CD4-positive, alpha-beta memory T cell (primary cell): ENCODE measurements around the gene DDX39A. TPM values are rescaled to one million over a fixed set of nuclear protein-coding genes. Genes with fewer than 3 reads are reported as not detected.

Experiments used
- CTCF ChIA-PET: fragments of 350-600 bp; sonication (Branson Sonifier 250); formaldehyde crosslinking; loops from one replicate; lab custom pipeline; 2021; ENCODE audit warnings: inconsistent platforms; ENCODE audit not compliant: partially characterized antibody; lab: Charles Lee
- POLR2A ChIA-PET: fragments of 350-600 bp; sonication (Branson Sonifier 250); formaldehyde crosslinking; loops from one replicate; lab custom pipeline; 2021; ENCODE audit not compliant: partially characterized antibody; lab: Charles Lee
- DNase-seq, 5 donors: peaks; one replicate each; pipeline versions ENCODE4 v3.0.0 to v3.0.0-alpha.2; 2020 to 2022; ENCODE audit warnings: mixed read lengths in 1 of 5
- H3K27ac ChIP-seq: one replicate; pipeline ENCODE4 v1.7.0; 2013; ENCODE audit warnings: low read depth, low read length
- H3K27me3 ChIP-seq: 2 replicates; pipeline ENCODE4 v1.7.0; 2013; ENCODE audit warnings: mild to moderate bottlenecking, low read length, moderate library complexity; ENCODE audit not compliant: insufficient read depth
- H3K36me3 ChIP-seq: 2 replicates; pipeline ENCODE4 v1.7.0; 2013; ENCODE audit warnings: mild to moderate bottlenecking, low read length, moderate library complexity; ENCODE audit not compliant: insufficient read depth
- H3K4me1 ChIP-seq: 2 replicates; pipeline ENCODE4 v1.7.0; 2013; ENCODE audit warnings: mild to moderate bottlenecking, low read length, moderate library complexity; ENCODE audit not compliant: insufficient read depth
- H3K4me3 ChIP-seq, 2 donors: one replicate each; pipeline ENCODE4 v1.7.0; 2013; ENCODE audit warnings: low read length in 2 of 2, mild to moderate bottlenecking in 1 of 2
- H3K9me3 ChIP-seq, 2 donors: one replicate each; pipeline ENCODE4 v1.7.0; 2013; ENCODE audit warnings: low read length in 2 of 2, control low read depth in 1 of 2; ENCODE audit not compliant: control insufficient read depth in 1 of 2
- H3K27ac Mint-ChIP-seq, 7 donors: one replicate each; pipeline ENCODE4 v1.8.0; 2020 to 2021; ENCODE audit warnings: mixed read lengths in 7 of 7, mild to moderate bottlenecking in 6 of 7, inconsistent platforms in 3 of 7, moderate library complexity in 3 of 7
- H3K27me3 Mint-ChIP-seq, 2 donors: one replicate each; pipeline ENCODE4 v1.8.0; 2020 to 2021; ENCODE audit warnings: mixed read lengths in 2 of 2
- H3K36me3 Mint-ChIP-seq, 2 donors: one replicate each; pipeline ENCODE4 v1.8.0; 2020 to 2021; ENCODE audit warnings: mixed read lengths in 2 of 2, inconsistent platforms in 1 of 2, mild to moderate bottlenecking in 1 of 2
- H3K4me1 Mint-ChIP-seq, 4 donors: one replicate each; pipeline ENCODE4 v1.8.0; 2020 to 2021; ENCODE audit warnings: mixed read lengths in 4 of 4, mild to moderate bottlenecking in 1 of 4
- H3K4me3 Mint-ChIP-seq, 8 donors: one replicate each; pipeline ENCODE4 v1.8.0; 2020 to 2021; ENCODE audit warnings: mixed read lengths in 8 of 8, mild to moderate bottlenecking in 7 of 8, moderate library complexity in 6 of 8, inconsistent platforms in 3 of 8
- H3K9me3 Mint-ChIP-seq, 8 donors: one replicate each; pipeline ENCODE4 v1.8.0; 2020 to 2021; ENCODE audit warnings: mixed read lengths in 8 of 8, mild to moderate bottlenecking in 5 of 8, inconsistent platforms in 3 of 8, moderate library complexity in 1 of 8
- intact Hi-C: fragments of 100-400 bp; cut with micrococcal nuclease; formaldehyde crosslinking; loops from one replicate; pipeline ENCODE4 v1.15.1; 2023
- polyA plus RNA-seq, 2 donors: library from polyadenylated mRNA; unstranded; fragments of 300-500 nt; fragmentation: Illumina TruSeq; gene quantifications; one replicate each; pipeline ENCODE4 v1.2.3, GENCODE V29; 2021
- total RNA-seq, 2 experiments: library from RNA; stranded (reverse); gene quantifications; one replicate each; pipeline ENCODE4 v1.2.3, GENCODE V29; 2021

Gene DDX39A
- total and polyA plus RNA-seq, 4 experiments from 2014 or later: 95.0 to 148 (median 146) TPM

DNA sequence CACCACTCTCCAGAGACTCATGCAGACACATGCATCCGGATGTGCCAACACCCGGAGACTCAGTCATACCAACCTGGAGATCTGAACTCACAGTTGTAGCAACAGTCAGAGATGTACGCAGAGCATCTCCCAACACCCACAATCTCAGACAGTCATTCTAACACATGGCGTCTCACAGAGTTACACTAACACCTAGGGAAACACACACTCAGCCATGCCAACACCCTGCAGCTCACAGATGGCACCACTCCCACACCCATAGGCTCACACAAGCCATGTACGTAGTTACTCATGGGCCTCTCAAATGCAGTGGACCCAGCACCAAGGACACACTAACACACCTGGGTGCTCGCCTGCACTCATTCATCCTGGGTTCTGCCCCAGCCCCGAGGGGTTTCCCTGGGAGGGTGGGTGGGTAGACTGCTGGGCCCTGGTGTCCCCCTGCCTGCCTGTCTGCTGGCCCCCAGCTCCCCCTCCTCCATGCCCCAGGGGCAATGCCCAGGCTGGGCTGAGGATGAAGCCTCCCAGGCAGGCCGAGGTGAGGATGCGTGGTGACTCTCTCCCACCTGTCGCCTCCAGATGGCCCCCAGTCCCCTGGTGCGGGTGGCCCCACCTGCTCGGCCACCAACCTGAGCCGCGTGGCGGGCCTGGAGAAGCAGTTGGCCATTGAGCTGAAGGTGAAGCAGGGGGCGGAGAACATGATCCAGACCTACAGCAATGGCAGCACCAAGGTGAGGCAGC, 23.9 kb upstream of the DDX39A start:
- ChIA-PET POLR2A (no interaction called here), CTCF (no interaction called here)
- no peaks in the 10 kb centered on the region for H3K9me3 Mint-ChIP-seq
- H3K4me1 Mint-ChIP-seq: peaks cover 27 to 60% (median 37%) of the 10 kb centered on the region in 4 donors
- no peak for DNase-seq
- H3K4me1 ChIP-seq: peaks cover 47% of the 10 kb centered on the region
- no peaks in the 10 kb centered on the region for H3K27me3 Mint-ChIP-seq
- H3K36me3 Mint-ChIP-seq: peaks cover 47 to 52% of the 10 kb centered on the region in 2 donors
- no peak overlapping the region for H3K27ac ChIP-seq
- H3K9me3 ChIP-seq: no peaks in the 10 kb centered on the region
- no peak overlapping the region for H3K4me3 ChIP-seq
- H3K36me3 ChIP-seq: peaks cover 49% of the 10 kb centered on the region
- peak overlapping the region in 3 of 7 donors; percentile 27 to 69 (median 35) for H3K27ac Mint-ChIP-seq
- intact Hi-C loops: no loop called here
- H3K4me3 Mint-ChIP-seq: peak overlapping the region in 6 of 8 donors; percentile 26 to 46 (median 37)
- H3K27me3 ChIP-seq: no peaks in the 10 kb centered on the region

GRCh38 chr19:14441041-14441938, 22.1 kb upstream of the DDX39A start:
- Histone ChIP-seq H3K36me3 (peaks cover 38% of the 10 kb centered on the region), H3K9me3 (no peaks in the 10 kb centered on the region), H3K4me1 (peaks cover 52% of the 10 kb centered on the region), H3K4me3 (peak overlapping the region; percentile 70 to 86), H3K27ac (peak overlapping the region; percentile 77), H3K27me3 (no peaks in the 10 kb centered on the region)
- DNase-seq: no peak
- Mint-ChIP-seq H3K27ac (peak overlapping the region in 6 of 7 donors; percentile 27 to 97 (median 94)), H3K27me3 (no peaks in the 10 kb centered on the region), H3K4me3 (peak overlapping the region; percentile 52 to 98 (median 94)), H3K4me1 (peaks cover 25 to 67% (median 44%) of the 10 kb centered on the region in 4 donors), H3K36me3 (peaks cover 37 to 43% of the 10 kb centered on the region in 2 donors), H3K9me3 (no peaks in the 10 kb centered on the region)
- CTCF ChIA-PET: interaction anchor here (0.9 to 1.5 kb wide), 3 partner anchors 9 to 58 kb away, joined by 3 read pairs; no protein-coding TSS in a partner anchor
- intact Hi-C loops: no loop called here
- POLR2A ChIA-PET: interaction anchor here (0.6 to 2.6 kb wide), 6 partner anchors 9 to 66 kb away, joined by 3 to 12 read pairs (median 4); no protein-coding TSS in a partner anchor

DNA sequence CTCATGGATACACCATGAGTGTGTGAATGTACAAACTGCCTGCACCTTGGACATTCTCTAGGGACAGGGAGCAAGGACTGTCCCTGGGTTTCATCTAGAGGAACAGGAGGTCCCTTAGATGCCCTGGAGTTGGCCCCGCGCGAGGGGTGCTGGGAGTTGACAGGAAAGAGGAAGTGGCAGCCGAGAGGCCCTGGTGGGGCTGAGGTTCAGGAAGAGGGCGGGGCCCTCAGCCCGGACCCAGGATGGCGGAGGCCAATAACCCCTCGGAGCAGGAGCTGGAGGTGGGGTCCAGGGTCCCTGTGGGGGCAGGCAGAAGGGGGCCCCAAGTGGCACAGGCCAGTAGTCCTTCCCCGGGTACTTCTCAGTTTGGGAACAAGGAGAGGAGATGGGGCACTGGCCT, 20.9 kb upstream of the DDX39A start:
- peaks cover 30 to 40% of the 10 kb centered on the region in 2 donors for H3K36me3 Mint-ChIP-seq
- CTCF ChIA-PET: interaction anchor here (1.2 kb wide), 1 partner anchor 303 kb away, joined by 3 read pairs; the partner anchor contains the start of gene ASF1B
- H3K27ac Mint-ChIP-seq: peak overlapping the region; percentile 82 to 97 (median 95)
- H3K9me3 ChIP-seq: no peaks in the 10 kb centered on the region
- no peaks in the 10 kb centered on the region for H3K9me3 Mint-ChIP-seq
- peaks cover 29% of the 10 kb centered on the region for H3K36me3 ChIP-seq
- peaks cover 28 to 70% (median 48%) of the 10 kb centered on the region in 4 donors for H3K4me1 Mint-ChIP-seq
- H3K27ac ChIP-seq: peak overlapping the region; percentile 77
- H3K27me3 Mint-ChIP-seq: no peaks in the 10 kb centered on the region
- DNase-seq: peak; percentile 67 to 82 (median 71)
- peaks cover 52% of the 10 kb centered on the region for H3K4me1 ChIP-seq
- no peaks in the 10 kb centered on the region for H3K27me3 ChIP-seq
- H3K4me3 ChIP-seq: peak overlapping the region; percentile 70 to 86
- POLR2A ChIA-PET: interaction anchor here (0.6 to 2.6 kb wide), 7 partner anchors 9 to 79 kb away, joined by 3 to 12 read pairs (median 3); partner anchors contain the start of genes DNAJB1 and GIPC1
- intact Hi-C loops: loop anchor here (1.0 kb wide), 2 partner anchors 8 to 21 kb away; partner anchors contain the start of gene DDX39A
- H3K4me3 Mint-ChIP-seq: peak overlapping the region; percentile 92 to 98 (median 95)

DNA sequence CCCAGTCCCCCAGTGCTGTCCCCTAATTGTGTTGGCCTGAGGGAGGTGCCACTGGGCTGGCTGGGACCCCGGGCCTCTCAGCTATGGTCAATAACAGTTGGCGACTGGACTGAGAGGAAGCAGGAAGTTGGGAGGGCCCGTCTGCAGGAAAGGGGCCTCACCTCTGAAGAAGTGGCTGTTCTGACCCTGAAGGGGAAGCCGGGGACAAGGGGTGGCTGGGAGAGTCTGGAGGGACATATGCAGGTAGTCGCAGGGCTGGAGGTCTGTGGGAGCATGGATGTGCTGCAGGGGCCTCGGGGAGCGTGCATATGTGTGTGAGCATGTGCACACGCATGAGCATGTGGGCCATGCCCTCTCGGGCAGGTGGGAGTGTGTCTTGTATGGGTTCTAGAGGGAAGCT, 19.9 kb upstream of the DDX39A start:
- H3K4me3 ChIP-seq: no peak overlapping the region
- ChIA-PET CTCF (interaction anchor here (1.1 to 1.8 kb wide), 3 partner anchors 21 to 302 kb away, joined by 3 to 8 read pairs (median 4); partner anchors contain the start of gene ASF1B), POLR2A (interaction anchor here (1.5 to 2.6 kb wide), 2 partner anchors 19 to 33 kb away, joined by 5 to 8 read pairs; no protein-coding TSS in a partner anchor)
- peaks cover 21% of the 10 kb centered on the region for H3K36me3 ChIP-seq
- Mint-ChIP-seq H3K9me3 (no peaks in the 10 kb centered on the region), H3K4me1 (peaks cover 29 to 72% (median 52%) of the 10 kb centered on the region in 4 donors), H3K27ac (peak overlapping the region; percentile 14 to 92 (median 77)), H3K36me3 (peaks cover 22 to 34% of the 10 kb centered on the region in 2 donors), H3K4me3 (peak overlapping the region; percentile 69 to 98 (median 94)), H3K27me3 (no peaks in the 10 kb centered on the region)
- H3K9me3 ChIP-seq: no peaks in the 10 kb centered on the region
- no peak for DNase-seq
- intact Hi-C loops: no loop called here
- H3K27me3 ChIP-seq: no peaks in the 10 kb centered on the region
- H3K4me1 ChIP-seq: peaks cover 54% of the 10 kb centered on the region
- H3K27ac ChIP-seq: no peak overlapping the region

GRCh38 chr19:14437578-14438140, 18.5 kb upstream of the DDX39A start:
- Mint-ChIP-seq H3K9me3 (no peaks in the 10 kb centered on the region), H3K4me1 (peaks cover 27 to 70% (median 52%) of the 10 kb centered on the region in 4 donors), H3K27ac (peak overlapping the region; percentile 16 to 82 (median 71)), H3K36me3 (peaks cover 13 to 25% of the 10 kb centered on the region in 2 donors), H3K27me3 (no peaks in the 10 kb centered on the region), H3K4me3 (peak overlapping the region in 6 of 8 donors; percentile 8 to 50 (median 28))
- Histone ChIP-seq H3K4me3 (no peak overlapping the region), H3K27ac (no peak overlapping the region), H3K27me3 (no peaks in the 10 kb centered on the region), H3K9me3 (no peaks in the 10 kb centered on the region), H3K36me3 (peaks cover 8% of the 10 kb centered on the region), H3K4me1 (peaks cover 58% of the 10 kb centered on the region)
- CTCF ChIA-PET: interaction anchor here (0.8 to 1.8 kb wide), 7 partner anchors 13 to 301 kb away, joined by 3 to 8 read pairs (median 4); partner anchors contain the start of gene ASF1B
- intact Hi-C loops: no loop called here
- POLR2A ChIA-PET: interaction anchor here (0.9 to 1.6 kb wide), 5 partner anchors 9 to 69 kb away, joined by 3 to 5 read pairs (median 4); no protein-coding TSS in a partner anchor
- DNase-seq: no peak

GRCh38 chr19:14435320-14436050, 16.3 kb upstream of the DDX39A start:
- H3K4me1 Mint-ChIP-seq: peaks cover 27 to 73% (median 51%) of the 10 kb centered on the region in 4 donors
- peaks cover 6 to 13% of the 10 kb centered on the region in 2 donors for H3K36me3 Mint-ChIP-seq
- DNase-seq: no peak
- H3K27me3 ChIP-seq: no peaks in the 10 kb centered on the region
- H3K9me3 ChIP-seq: no peaks in the 10 kb centered on the region
- H3K4me3 ChIP-seq: no peak overlapping the region
- H3K27me3 Mint-ChIP-seq: no peaks in the 10 kb centered on the region
- no peaks in the 10 kb centered on the region for H3K36me3 ChIP-seq
- peaks cover 54% of the 10 kb centered on the region for H3K4me1 ChIP-seq
- H3K9me3 Mint-ChIP-seq: peaks cover 0 to 1% (median 0%) of the 10 kb centered on the region in 8 donors
- ChIA-PET CTCF (interaction anchor here (0.6 to 1.0 kb wide), 2 partner anchors 17 to 45 kb away, joined by 3 read pairs; no protein-coding TSS in a partner anchor), POLR2A (no interaction called here)
- H3K4me3 Mint-ChIP-seq: peak overlapping the region in 6 of 8 donors; percentile 22 to 93 (median 66)
- H3K27ac ChIP-seq: no peak overlapping the region
- H3K27ac Mint-ChIP-seq: peak overlapping the region in 6 of 7 donors; percentile 24 to 82 (median 79)
- intact Hi-C loops: no loop called here
